Nephron progenitor cell (in vitro differentiated cells): ENCODE data around the gene SARDH.

Source experiments
- DNase-seq: peaks from one replicate; pipeline ENCODE4 v3.0.0; 2021
- H3K27ac Mint-ChIP-seq: 2 replicates; pipeline ENCODE4 v1.8.0; 2021; ENCODE audit warnings: mild to moderate bottlenecking, moderate library complexity, mixed read lengths
- H3K27me3 Mint-ChIP-seq: 2 replicates; pipeline ENCODE4 v1.8.0; 2021; ENCODE audit warnings: mild to moderate bottlenecking, low read depth, mixed read lengths; ENCODE audit not compliant: poor library complexity
- H3K36me3 Mint-ChIP-seq: 2 replicates; pipeline ENCODE4 v1.8.0; 2021; ENCODE audit warnings: low read depth, mixed read lengths
- H3K4me1 Mint-ChIP-seq: 2 replicates; pipeline ENCODE4 v1.8.0; 2021; ENCODE audit warnings: mixed read lengths
- H3K4me3 Mint-ChIP-seq: 2 replicates; pipeline ENCODE4 v1.8.0; 2021; ENCODE audit warnings: mild to moderate bottlenecking, moderate library complexity, mixed read lengths
- H3K9me3 Mint-ChIP-seq: 2 replicates; pipeline ENCODE4 v1.8.0; 2021; ENCODE audit warnings: mild to moderate bottlenecking, moderate library complexity, mixed read lengths
- TF ChIP-seq, protein P1 (sequence below): fragments of 200-600 bp; sonication (generic); IDR thresholded peaks from 2 replicates; pipeline ENCODE4 v1.5.0; 2021; ENCODE audit warnings: antibody characterized with exemption

Gene SARDH

DNA sequence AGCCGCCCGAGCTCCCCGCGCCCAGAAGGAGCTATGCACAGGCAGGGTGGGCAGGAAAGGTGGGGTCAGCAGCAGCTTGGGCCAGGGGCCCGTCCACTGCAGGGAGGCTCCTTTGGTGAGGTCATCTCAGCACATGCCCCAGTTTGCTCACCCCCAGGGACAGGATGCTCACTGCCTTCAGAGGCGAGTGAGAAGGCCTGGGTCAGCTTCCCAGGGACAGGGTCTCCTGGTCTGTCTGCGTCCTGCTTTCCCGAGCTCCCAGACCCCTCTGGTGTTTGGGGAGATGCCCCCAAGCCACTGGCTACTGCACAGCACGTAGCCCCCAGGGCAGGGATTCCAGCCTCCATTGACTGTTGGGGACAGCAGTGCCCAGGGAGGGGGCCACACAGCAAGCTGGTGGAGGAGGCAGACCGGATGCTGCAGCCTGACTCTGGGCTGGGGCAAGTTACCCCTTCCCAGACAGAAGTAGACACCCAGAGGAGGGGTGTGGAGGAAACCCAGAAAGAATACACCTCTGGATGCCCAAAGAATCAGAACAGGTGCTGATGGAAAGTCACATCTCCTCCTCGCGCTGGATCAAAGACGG lies 581 bp upstream of the SARDH start:
- H3K27me3 Mint-ChIP-seq = peaks cover 5% of the 10 kb centered on the region
- TF ChIP-seq, protein P1, sequence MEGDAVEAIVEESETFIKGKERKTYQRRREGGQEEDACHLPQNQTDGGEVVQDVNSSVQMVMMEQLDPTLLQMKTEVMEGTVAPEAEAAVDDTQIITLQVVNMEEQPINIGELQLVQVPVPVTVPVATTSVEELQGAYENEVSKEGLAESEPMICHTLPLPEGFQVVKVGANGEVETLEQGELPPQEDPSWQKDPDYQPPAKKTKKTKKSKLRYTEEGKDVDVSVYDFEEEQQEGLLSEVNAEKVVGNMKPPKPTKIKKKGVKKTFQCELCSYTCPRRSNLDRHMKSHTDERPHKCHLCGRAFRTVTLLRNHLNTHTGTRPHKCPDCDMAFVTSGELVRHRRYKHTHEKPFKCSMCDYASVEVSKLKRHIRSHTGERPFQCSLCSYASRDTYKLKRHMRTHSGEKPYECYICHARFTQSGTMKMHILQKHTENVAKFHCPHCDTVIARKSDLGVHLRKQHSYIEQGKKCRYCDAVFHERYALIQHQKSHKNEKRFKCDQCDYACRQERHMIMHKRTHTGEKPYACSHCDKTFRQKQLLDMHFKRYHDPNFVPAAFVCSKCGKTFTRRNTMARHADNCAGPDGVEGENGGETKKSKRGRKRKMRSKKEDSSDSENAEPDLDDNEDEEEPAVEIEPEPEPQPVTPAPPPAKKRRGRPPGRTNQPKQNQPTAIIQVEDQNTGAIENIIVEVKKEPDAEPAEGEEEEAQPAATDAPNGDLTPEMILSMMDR = no peak
- H3K4me3 Mint-ChIP-seq = no peak overlapping the region
- H3K36me3 Mint-ChIP-seq = no peaks in the 10 kb centered on the region
- no peaks in the 10 kb centered on the region for H3K9me3 Mint-ChIP-seq
- H3K27ac Mint-ChIP-seq = no peak overlapping the region
- peaks cover 37% of the 10 kb centered on the region for H3K4me1 Mint-ChIP-seq
- no peak for DNase-seq

DNA sequence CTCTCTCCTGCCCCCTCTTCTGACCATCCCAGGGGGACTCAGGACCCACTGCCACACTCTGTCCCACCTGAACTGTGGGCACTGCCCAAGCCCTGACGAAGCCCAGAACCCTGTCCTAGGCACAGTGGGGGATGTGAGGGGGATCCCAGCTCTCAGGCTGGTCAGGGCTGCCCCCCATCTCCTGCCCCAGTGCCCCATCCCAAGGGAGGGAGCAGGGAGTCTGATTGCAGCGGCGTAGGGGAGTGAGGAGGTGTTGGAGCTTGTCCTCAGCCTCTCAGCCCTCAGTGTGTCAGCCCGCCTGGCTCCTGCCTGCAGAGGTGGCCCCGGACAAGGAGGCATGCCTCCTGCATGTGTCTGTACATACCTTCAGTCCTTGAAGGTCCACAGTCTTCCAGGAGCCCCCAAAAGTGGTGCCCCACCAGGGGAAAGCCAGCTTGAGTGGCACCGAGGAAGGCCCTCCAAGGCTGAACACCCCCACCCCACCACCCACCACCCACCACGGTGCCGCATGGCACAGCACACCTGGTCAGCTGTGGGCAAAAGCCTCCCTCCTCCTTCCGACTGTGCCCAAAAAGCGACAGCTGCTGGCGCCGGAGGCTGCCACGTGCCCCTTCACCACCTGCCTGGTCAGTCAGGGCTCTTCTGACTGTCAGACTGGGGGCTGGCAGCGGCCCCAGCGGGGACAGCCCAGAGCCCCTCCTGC lies 930 bp downstream of the SARDH start:
- no peak overlapping the region for H3K27ac Mint-ChIP-seq
- DNase-seq = no peak
- peaks cover 5% of the 10 kb centered on the region for H3K27me3 Mint-ChIP-seq
- H3K4me3 Mint-ChIP-seq = peak overlapping the region; percentile 73
- TF ChIP-seq, protein P1 = no peak
- no peaks in the 10 kb centered on the region for H3K36me3 Mint-ChIP-seq
- peaks cover 37% of the 10 kb centered on the region for H3K4me1 Mint-ChIP-seq
- H3K9me3 Mint-ChIP-seq = no peaks in the 10 kb centered on the region

DNA sequence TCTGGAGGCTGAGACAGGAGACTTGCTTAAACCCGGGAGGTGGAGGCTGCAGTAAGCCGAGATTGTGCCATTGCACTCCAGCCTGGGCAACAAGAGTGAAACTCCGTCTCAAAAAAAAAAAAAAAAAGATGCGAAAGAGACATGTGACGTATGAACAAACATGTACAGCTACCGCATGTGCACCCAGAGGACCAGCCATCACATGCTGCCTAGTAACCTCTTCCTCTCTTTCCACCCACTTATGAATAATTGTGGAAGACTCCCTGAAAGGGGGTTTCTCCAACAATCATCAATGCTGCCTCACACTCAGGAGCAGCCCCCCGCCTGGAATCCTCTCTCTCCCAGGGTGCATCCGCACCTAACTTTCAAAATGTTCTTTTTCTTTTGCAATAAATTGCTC lies 2.2 kb downstream of the SARDH start:
- DNase-seq = no peak
- Mint-ChIP-seq H3K36me3 (no peaks in the 10 kb centered on the region), H3K27ac (no peak overlapping the region), H3K27me3 (peaks cover 5% of the 10 kb centered on the region), H3K4me3 (peak overlapping the region; percentile 37), H3K4me1 (peaks cover 37% of the 10 kb centered on the region), H3K9me3 (no peaks in the 10 kb centered on the region)
- TF ChIP-seq, protein P1 = no peak

DNA sequence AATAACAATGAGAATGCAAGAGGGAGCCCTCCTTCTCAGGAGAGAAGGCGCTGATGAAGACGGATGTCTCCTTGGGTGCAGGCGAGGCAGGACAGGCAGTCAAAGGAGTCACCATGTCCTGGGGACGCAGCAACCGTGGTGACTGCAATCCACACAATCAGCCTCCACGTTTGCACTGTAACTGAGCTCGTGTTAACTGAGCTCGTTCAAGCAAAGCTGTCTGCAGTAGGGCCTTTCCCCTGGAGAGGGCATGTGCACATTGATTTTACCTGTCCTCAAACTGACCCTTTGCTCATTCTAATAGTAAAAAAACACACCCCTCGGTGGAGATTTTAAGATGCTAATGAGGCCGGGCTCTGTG lies 2.8 kb downstream of the SARDH start:
- Mint-ChIP-seq H3K27me3 (peaks cover 4% of the 10 kb centered on the region), H3K36me3 (no peaks in the 10 kb centered on the region), H3K9me3 (no peaks in the 10 kb centered on the region), H3K4me1 (peaks cover 37% of the 10 kb centered on the region), H3K27ac (peak overlapping the region; percentile 75), H3K4me3 (peak overlapping the region; percentile 60)
- no peak for DNase-seq
- TF ChIP-seq, protein P1 = no peak

DNA sequence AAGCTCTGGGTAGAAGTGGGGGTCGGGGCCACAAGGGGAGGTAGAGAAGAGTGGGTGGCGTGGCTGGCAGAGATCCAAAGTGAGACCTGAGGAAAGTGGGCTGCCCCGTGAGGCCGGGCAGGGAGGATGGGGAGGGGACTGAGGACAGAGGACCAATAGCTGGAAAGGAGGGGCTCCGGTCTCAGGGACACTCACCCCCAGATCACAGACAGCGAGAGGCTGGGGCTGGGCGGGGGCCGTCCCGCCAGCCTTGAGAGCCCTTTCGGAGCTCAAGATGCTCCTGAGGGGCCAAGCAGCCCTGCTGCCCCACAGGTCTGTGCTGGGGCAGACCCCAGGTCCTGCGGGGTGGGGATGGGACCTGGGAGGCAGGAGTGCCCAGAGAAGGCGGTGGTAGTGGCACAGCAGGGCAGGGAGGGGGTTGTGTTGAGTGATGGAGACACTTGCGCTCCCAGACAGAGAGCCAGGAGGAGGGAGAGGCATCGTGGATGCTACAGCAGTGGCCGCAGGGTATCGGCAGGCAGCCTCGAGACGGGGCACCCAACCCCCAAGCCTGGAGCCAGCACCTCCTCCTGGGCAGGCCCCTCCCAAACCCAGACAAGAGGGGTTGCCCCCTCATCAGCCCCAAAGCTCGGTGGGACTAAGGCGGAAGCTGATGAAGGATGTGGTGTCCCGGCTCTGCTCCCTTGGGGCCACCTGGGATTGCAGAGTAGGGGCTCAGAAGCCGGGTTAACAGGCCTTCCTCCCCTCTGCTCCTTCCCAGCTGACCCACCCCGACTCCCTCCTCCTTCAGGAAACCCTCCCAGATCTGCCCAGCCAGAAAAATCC lies 3.4 kb downstream of the SARDH start:
- DNase-seq = no peak
- TF ChIP-seq, protein P1 = no peak
- Mint-ChIP-seq H3K9me3 (no peaks in the 10 kb centered on the region), H3K4me1 (peaks cover 37% of the 10 kb centered on the region), H3K4me3 (peak overlapping the region; percentile 60), H3K27me3 (peaks cover 8% of the 10 kb centered on the region), H3K27ac (peak overlapping the region; percentile 75), H3K36me3 (no peaks in the 10 kb centered on the region)
